Fibroblast of skin of scalp (primary cell): Measurements from ENCODE around the gene CDC34.

Experiments
- DNase-seq: peaks from one replicate; pipeline ENCODE4 v3.0.0-alpha.2; 2013

CDC34 gene

GRCh38 chr19:524062-524674 is 7.4 kb upstream of the CDC34 start:
- peak; percentile 69 for DNase-seq

- DNase-seq: no peak
Observed at GRCh38 chr19:525029-525428, 6.5 kb upstream of the CDC34 start.

- DNase-seq: no peak
Observed at GRCh38 chr19:525857-526419, 5.6 kb upstream of the CDC34 start.

GRCh38 chr19:530134-531008 is 1.2 kb upstream of the CDC34 start:
- DNase-seq: no peak

GRCh38 chr19:531009-531752 is 379 bp upstream of the CDC34 start:
- peak; percentile 88 for DNase-seq

GRCh38 chr19:532561-533363 is 1.2 kb downstream of the CDC34 start:
- DNase-seq: peak; percentile 60

GRCh38 chr19:533364-534058 is 2.0 kb downstream of the CDC34 start:
- DNase-seq: no peak

- DNase-seq: no peak
Observed at GRCh38 chr19:534088-534487, 2.5 kb downstream of the CDC34 start.

- DNase-seq: no peak
Observed at GRCh38 chr19:535017-535835, 3.7 kb downstream of the CDC34 start.

GRCh38 chr19:536031-536880 is 4.7 kb downstream of the CDC34 start:
- DNase-seq: no peak

GRCh38 chr19:536881-537404 is 5.4 kb downstream of the CDC34 start:
- DNase-seq: no peak

GRCh38 chr19:538641-539428 is 7.3 kb downstream of the CDC34 start:
- DNase-seq: no peak

GRCh38 chr19:539429-540030 is 8.0 kb downstream of the CDC34 start:
- no peak for DNase-seq

- DNase-seq: no peak
Observed at GRCh38 chr19:540867-541637, 9.5 kb downstream of the CDC34 start.

- no peak for DNase-seq
Observed at GRCh38 chr19:541699-542098, 10.1 kb downstream of the CDC34 start.

GRCh38 chr19:542173-542866 is 10.8 kb downstream of the CDC34 start:
- DNase-seq: no peak
